Activated naive CD4-positive, alpha-beta T cell treated with anti-CD3 and anti-CD28 coated beads, Interleukin-2, amount 50 U/mL, for 24 hours (primary cell): ENCODE measurements around the gene LAMB1.

ENCODE experiments used
- H3K27ac Mint-ChIP-seq: one replicate; pipeline ENCODE4 v1.8.0; 2021; ENCODE audit warnings: mild to moderate bottlenecking, mixed read lengths
- H3K27me3 Mint-ChIP-seq: one replicate; pipeline ENCODE4 v1.8.0; 2021; ENCODE audit warnings: mixed read lengths
- H3K36me3 Mint-ChIP-seq: one replicate; pipeline ENCODE4 v1.8.0; 2021; ENCODE audit warnings: mixed read lengths
- H3K4me1 Mint-ChIP-seq: one replicate; pipeline ENCODE4 v1.8.0; 2021; ENCODE audit warnings: mixed read lengths
- H3K4me3 Mint-ChIP-seq: one replicate; pipeline ENCODE4 v1.8.0; 2021; ENCODE audit warnings: mild to moderate bottlenecking, mixed read lengths
- H3K9me3 Mint-ChIP-seq: one replicate; pipeline ENCODE4 v1.8.0; 2021; ENCODE audit warnings: mixed read lengths

Gene LAMB1

GRCh38 chr7:107953924-107954303 lies 49.0 kb downstream of the LAMB1 start:
- no peak overlapping the region for H3K27ac Mint-ChIP-seq
- no peak overlapping the region for H3K4me3 Mint-ChIP-seq
- H3K36me3 Mint-ChIP-seq: no peaks in the 10 kb centered on the region
- no peaks in the 10 kb centered on the region for H3K4me1 Mint-ChIP-seq
- H3K27me3 Mint-ChIP-seq: no peaks in the 10 kb centered on the region
- H3K9me3 Mint-ChIP-seq: no peaks in the 10 kb centered on the region

GRCh38 chr7:107953265-107953923 lies 49.6 kb downstream of the LAMB1 start:
- H3K36me3 Mint-ChIP-seq: no peaks in the 10 kb centered on the region
- no peak overlapping the region for H3K27ac Mint-ChIP-seq
- H3K27me3 Mint-ChIP-seq: no peaks in the 10 kb centered on the region
- H3K9me3 Mint-ChIP-seq: no peaks in the 10 kb centered on the region
- no peaks in the 10 kb centered on the region for H3K4me1 Mint-ChIP-seq
- no peak overlapping the region for H3K4me3 Mint-ChIP-seq

DNA sequence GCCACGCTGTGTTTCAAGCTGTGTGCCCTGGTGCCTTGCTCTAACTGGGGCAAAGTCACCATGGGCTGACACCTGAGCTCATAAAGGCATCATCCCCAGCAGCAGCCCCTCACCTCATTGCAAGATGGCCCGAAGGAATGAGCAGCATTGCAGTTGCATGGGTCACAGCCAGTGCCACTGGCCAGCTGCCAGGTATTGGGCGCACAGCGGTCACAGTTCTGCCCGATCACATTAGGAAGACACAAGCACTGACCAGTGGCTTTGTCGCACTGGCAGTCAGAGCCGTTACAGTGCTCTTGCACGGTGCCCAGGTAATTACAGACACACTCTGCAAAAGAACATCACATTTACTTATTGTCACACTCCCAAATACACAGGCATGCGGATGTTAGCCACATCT lies 51.1 kb downstream of the LAMB1 start:
- no peak overlapping the region for H3K4me3 Mint-ChIP-seq
- no peaks in the 10 kb centered on the region for H3K27me3 Mint-ChIP-seq
- H3K36me3 Mint-ChIP-seq: no peaks in the 10 kb centered on the region
- no peaks in the 10 kb centered on the region for H3K4me1 Mint-ChIP-seq
- H3K9me3 Mint-ChIP-seq: no peaks in the 10 kb centered on the region
- H3K27ac Mint-ChIP-seq: no peak overlapping the region

DNA sequence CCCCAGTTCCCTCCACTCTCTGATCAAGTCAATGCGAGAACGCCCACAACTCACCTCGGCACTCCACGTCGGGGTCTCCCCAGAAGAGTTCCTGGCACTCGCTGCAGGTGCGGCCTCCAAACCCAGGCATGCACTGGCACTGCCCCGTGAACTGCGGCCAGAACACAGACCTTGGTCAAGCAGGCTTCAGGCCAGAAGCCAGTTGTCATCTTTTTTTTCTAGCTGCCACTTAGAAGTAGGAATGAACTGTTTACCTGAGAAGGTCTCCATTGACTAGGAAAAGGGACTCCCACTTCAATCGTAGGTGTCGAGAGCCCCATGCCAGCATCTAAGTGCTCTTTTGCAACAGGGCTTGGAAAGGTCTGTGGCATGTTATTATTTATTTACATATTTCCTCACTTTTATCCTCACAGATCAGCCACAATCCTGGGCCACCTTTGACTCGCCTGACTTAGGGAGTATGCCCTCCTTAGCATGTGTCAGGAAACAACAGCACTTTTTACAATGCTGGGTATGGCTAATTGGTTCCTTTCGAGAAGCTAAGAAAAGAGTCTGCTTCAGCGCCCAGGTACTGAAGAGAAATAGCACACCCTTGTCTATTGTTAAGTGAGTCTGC lies 51.7 kb downstream of the LAMB1 start:
- H3K27ac Mint-ChIP-seq: no peak overlapping the region
- no peaks in the 10 kb centered on the region for H3K36me3 Mint-ChIP-seq
- no peak overlapping the region for H3K4me3 Mint-ChIP-seq
- no peaks in the 10 kb centered on the region for H3K4me1 Mint-ChIP-seq
- no peaks in the 10 kb centered on the region for H3K27me3 Mint-ChIP-seq
- no peaks in the 10 kb centered on the region for H3K9me3 Mint-ChIP-seq

GRCh38 chr7:107949443-107949935 lies 53.5 kb downstream of the LAMB1 start:
- Mint-ChIP-seq H3K27me3 (no peaks in the 10 kb centered on the region), H3K4me3 (no peak overlapping the region), H3K4me1 (no peaks in the 10 kb centered on the region), H3K36me3 (no peaks in the 10 kb centered on the region), H3K27ac (no peak overlapping the region), H3K9me3 (no peaks in the 10 kb centered on the region)

- Mint-ChIP-seq H3K4me1 (no peaks in the 10 kb centered on the region), H3K27ac (no peak overlapping the region), H3K4me3 (no peak overlapping the region), H3K36me3 (no peaks in the 10 kb centered on the region), H3K27me3 (no peaks in the 10 kb centered on the region), H3K9me3 (no peaks in the 10 kb centered on the region)
Observed at GRCh38 chr7:107948645-107949442, 54.1 kb downstream of the LAMB1 start.

- H3K4me1 Mint-ChIP-seq: no peaks in the 10 kb centered on the region
- H3K4me3 Mint-ChIP-seq: no peak overlapping the region
- H3K27me3 Mint-ChIP-seq: no peaks in the 10 kb centered on the region
- H3K36me3 Mint-ChIP-seq: no peaks in the 10 kb centered on the region
- no peak overlapping the region for H3K27ac Mint-ChIP-seq
- H3K9me3 Mint-ChIP-seq: no peaks in the 10 kb centered on the region
Observed at GRCh38 chr7:107946881-107947280, 56.1 kb downstream of the LAMB1 start.

GRCh38 chr7:107946451-107946850 lies 56.5 kb downstream of the LAMB1 start:
- Mint-ChIP-seq H3K4me3 (no peak overlapping the region), H3K27me3 (no peaks in the 10 kb centered on the region), H3K9me3 (no peaks in the 10 kb centered on the region), H3K36me3 (no peaks in the 10 kb centered on the region), H3K27ac (no peak overlapping the region), H3K4me1 (no peaks in the 10 kb centered on the region)

DNA sequence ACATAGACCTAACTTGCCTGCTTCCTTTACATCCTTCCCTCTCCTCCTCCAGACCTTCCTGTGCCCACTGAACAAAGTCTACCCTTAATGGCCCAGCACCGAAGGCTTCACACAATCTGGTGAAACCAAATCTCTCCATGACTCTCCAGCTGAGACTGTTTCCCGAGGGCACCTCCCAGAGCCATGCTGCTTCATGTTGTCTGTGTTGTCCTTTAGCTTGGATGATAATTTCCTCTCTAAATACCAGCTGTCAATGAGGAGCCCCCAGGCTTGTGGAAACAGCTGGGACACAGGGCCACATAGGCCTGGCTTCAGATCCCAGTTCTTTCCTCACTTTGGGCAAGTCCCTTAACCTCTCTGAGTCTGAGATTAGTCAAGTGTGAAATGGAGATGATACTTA lies 57.6 kb downstream of the LAMB1 start:
- Mint-ChIP-seq H3K9me3 (no peaks in the 10 kb centered on the region), H3K36me3 (peaks cover 3% of the 10 kb centered on the region), H3K4me3 (no peak overlapping the region), H3K27ac (no peak overlapping the region), H3K27me3 (no peaks in the 10 kb centered on the region), H3K4me1 (no peaks in the 10 kb centered on the region)

GRCh38 chr7:107944411-107945169 lies 58.4 kb downstream of the LAMB1 start:
- Mint-ChIP-seq H3K9me3 (no peaks in the 10 kb centered on the region), H3K4me3 (no peak overlapping the region), H3K4me1 (no peaks in the 10 kb centered on the region), H3K27ac (no peak overlapping the region), H3K27me3 (no peaks in the 10 kb centered on the region), H3K36me3 (peaks cover 3% of the 10 kb centered on the region)

DNA sequence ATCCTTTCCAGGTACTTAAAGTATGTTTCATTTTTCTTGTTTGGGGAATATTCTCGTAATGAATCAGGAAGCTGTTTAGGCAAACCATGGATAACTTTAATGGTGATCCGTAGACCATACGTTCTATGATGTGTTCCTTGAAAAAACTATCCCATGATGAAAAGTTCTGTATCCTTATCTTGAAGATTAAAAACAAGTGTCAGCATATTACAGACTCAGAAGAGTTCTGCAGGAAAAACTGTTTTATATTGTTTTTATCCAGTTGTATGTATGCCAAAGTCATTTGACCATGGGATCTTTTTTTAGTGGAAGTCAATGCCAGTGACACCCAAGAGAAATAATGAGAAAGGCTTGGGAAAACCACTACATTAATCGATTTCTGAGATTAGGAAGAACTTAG lies 59.9 kb downstream of the LAMB1 start:
- Mint-ChIP-seq H3K4me3 (no peak overlapping the region), H3K27me3 (no peaks in the 10 kb centered on the region), H3K4me1 (no peaks in the 10 kb centered on the region), H3K36me3 (peaks cover 3% of the 10 kb centered on the region), H3K27ac (no peak overlapping the region), H3K9me3 (no peaks in the 10 kb centered on the region)

DNA sequence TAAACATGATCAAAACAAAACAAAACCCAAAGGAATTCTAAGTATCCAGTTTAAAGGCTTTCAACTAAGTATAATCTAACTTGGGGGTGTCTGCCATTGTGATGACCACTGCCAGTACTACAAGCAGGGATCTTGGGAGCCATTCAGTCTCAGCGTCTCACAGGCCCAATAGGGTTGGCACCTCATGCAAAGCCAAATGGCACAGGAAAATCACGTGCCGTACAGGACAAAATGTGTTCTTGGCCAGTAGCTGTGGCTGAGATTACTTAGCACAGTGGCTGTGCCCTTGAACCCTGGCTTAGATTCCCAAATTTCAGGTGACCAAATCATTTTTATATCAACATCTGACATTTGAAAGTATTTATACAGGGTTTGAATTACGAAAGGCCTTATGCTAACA lies 62.0 kb downstream of the LAMB1 start:
- no peaks in the 10 kb centered on the region for H3K4me1 Mint-ChIP-seq
- no peaks in the 10 kb centered on the region for H3K9me3 Mint-ChIP-seq
- peaks cover 3% of the 10 kb centered on the region for H3K36me3 Mint-ChIP-seq
- no peak overlapping the region for H3K27ac Mint-ChIP-seq
- no peak overlapping the region for H3K4me3 Mint-ChIP-seq
- H3K27me3 Mint-ChIP-seq: no peaks in the 10 kb centered on the region

DNA sequence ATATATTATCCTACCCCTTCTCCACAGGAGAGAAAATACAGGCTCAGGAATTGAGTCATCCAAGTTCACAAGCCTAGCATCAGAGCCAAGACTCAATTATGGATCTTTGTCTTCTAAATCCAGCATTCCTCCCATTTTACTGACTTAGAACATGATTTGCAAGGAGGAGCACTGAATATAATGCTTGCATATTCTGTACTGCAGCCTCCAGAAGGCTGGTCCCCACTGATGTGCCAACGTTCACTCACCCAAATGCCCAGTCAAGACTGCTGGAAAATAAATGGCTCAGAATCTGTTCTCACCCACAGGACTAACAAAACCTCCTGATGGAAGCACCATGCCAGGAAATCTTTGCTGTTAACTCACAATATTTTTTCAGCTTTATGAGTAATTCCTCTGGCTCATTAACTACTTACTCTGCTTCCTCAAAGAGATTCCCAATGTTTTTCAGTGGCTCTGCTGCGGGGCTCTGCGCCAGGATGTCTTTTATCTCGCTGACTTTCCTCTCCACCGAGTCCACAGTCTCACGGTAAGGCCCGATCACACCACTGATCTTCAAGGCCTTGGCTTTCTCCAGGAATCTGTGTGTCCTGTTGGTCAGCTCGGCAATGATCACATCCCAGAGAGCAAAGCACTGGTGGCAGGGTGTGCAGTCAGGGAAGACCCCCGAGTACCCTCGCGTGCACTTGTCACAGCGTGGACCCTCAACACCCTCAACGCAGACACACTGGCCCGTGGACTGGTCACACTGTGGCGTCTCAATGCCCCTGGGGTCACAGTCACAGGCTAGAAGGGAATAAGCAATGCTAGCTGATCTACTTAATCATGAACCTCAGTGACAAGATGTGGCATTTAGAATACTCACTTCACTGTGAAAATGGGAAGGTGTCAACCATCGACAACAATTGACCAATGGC lies 63.1 kb downstream of the LAMB1 start:
- H3K4me3 Mint-ChIP-seq: no peak overlapping the region
- no peak overlapping the region for H3K27ac Mint-ChIP-seq

GRCh38 chr7:107938456-107939250 lies 64.3 kb downstream of the LAMB1 start:
- no peaks in the 10 kb centered on the region for H3K27me3 Mint-ChIP-seq

More for the DNA sequence above, 63.1 kb downstream of the LAMB1 start:
- Mint-ChIP-seq H3K36me3 (peaks cover 3% of the 10 kb centered on the region), H3K27me3 (no peaks in the 10 kb centered on the region), H3K4me1 (no peaks in the 10 kb centered on the region), H3K9me3 (no peaks in the 10 kb centered on the region)

More at GRCh38 chr7:107938456-107939250, 64.3 kb downstream of the LAMB1 start:
- Mint-ChIP-seq H3K27ac (no peak overlapping the region), H3K36me3 (peaks cover 3% of the 10 kb centered on the region), H3K9me3 (no peaks in the 10 kb centered on the region), H3K4me1 (peaks cover 3% of the 10 kb centered on the region), H3K4me3 (no peak overlapping the region)
